SK-N-SH treated with all-trans-retinoic acid at 6 μM for 48 hours (cell line): ENCODE results near the gene C19orf67.

ENCODE experiments used
- ESRRG ChIP-seq: fragments of 250-450 bp; sonication (Bioruptor Pico); IDR thresholded peaks from 2 replicates; pipeline ENCODE4 v1.6.1; 2021; ENCODE audit warnings: mild to moderate bottlenecking
- GLIS3 ChIP-seq: fragments of 250-450 bp; sonication (Bioruptor Pico); IDR thresholded peaks from 2 replicates; pipeline ENCODE4 v1.5.0; 2020; ENCODE audit warnings: mild to moderate bottlenecking, moderate library complexity
- OSR1 ChIP-seq: fragments of 250-450 bp; sonication (Bioruptor Pico); IDR thresholded peaks from 2 replicates; pipeline ENCODE4 v1.8.0; 2022; ENCODE audit warnings: moderate library complexity, mild to moderate bottlenecking, inconsistent platforms
- PPARA ChIP-seq: fragments of 250-450 bp; sonication (Bioruptor Pico); IDR thresholded peaks from 2 replicates; pipeline ENCODE4 v1.5.0; 2020; ENCODE audit warnings: mild to moderate bottlenecking, borderline replicate concordance
- TOX ChIP-seq: fragments of 250-450 bp; sonication (Bioruptor Pico); IDR thresholded peaks from 2 replicates; pipeline ENCODE4 v1.8.0; 2021; ENCODE audit warnings: mild to moderate bottlenecking, moderate library complexity, borderline replicate concordance
- ZFP3 ChIP-seq: fragments of 250-450 bp; sonication (Bioruptor Pico); IDR thresholded peaks from 2 replicates; pipeline ENCODE4 v1.5.0; 2020; ENCODE audit warnings: mild to moderate bottlenecking, moderate library complexity
- TF ChIP-seq, protein P1 (sequence below): fragments of 250-450 bp; sonication (Bioruptor Pico); IDR thresholded peaks from 2 replicates; pipeline ENCODE4 v1.8.0; 2020; ENCODE audit warnings: mild to moderate bottlenecking, moderate library complexity, borderline replicate concordance
- TF ChIP-seq, protein P2 (sequence below): fragments of 250-450 bp; sonication (Bioruptor Pico); IDR thresholded peaks from 2 replicates; pipeline ENCODE4 v1.5.0; 2020; ENCODE audit warnings: mild to moderate bottlenecking, moderate library complexity

DNA sequence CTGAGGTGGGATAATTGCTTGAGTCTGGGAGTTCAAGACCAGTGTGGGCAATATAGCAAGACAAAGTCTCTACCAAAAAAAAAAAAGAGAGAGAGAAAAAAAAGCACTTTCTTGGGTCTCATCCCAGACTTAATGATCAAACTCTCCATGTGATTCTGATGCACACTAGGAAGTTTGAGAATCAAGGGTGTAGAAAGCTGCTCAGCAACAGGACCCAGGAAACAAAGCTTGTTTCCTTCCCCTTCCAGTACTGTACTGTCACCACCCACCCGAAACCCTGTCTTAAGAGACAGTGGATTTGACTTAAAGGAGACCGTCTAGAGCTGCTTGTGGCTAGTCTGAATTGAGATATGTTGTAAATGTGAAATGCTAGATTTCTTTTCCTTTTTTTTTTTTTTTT, 7.2 kb downstream of the C19orf67 start:
- no peak for TF ChIP-seq ZFP3 (CRISPR knock-in tag)
- TF ChIP-seq PPARA (CRISPR knock-in tag): no peak
- TF ChIP-seq, protein P1, sequence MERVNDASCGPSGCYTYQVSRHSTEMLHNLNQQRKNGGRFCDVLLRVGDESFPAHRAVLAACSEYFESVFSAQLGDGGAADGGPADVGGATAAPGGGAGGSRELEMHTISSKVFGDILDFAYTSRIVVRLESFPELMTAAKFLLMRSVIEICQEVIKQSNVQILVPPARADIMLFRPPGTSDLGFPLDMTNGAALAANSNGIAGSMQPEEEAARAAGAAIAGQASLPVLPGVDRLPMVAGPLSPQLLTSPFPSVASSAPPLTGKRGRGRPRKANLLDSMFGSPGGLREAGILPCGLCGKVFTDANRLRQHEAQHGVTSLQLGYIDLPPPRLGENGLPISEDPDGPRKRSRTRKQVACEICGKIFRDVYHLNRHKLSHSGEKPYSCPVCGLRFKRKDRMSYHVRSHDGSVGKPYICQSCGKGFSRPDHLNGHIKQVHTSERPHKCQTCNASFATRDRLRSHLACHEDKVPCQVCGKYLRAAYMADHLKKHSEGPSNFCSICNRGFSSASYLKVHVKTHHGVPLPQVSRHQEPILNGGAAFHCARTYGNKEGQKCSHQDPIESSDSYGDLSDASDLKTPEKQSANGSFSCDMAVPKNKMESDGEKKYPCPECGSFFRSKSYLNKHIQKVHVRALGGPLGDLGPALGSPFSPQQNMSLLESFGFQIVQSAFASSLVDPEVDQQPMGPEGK (CRISPR knock-in tag): no peak
- TF ChIP-seq, protein P2, sequence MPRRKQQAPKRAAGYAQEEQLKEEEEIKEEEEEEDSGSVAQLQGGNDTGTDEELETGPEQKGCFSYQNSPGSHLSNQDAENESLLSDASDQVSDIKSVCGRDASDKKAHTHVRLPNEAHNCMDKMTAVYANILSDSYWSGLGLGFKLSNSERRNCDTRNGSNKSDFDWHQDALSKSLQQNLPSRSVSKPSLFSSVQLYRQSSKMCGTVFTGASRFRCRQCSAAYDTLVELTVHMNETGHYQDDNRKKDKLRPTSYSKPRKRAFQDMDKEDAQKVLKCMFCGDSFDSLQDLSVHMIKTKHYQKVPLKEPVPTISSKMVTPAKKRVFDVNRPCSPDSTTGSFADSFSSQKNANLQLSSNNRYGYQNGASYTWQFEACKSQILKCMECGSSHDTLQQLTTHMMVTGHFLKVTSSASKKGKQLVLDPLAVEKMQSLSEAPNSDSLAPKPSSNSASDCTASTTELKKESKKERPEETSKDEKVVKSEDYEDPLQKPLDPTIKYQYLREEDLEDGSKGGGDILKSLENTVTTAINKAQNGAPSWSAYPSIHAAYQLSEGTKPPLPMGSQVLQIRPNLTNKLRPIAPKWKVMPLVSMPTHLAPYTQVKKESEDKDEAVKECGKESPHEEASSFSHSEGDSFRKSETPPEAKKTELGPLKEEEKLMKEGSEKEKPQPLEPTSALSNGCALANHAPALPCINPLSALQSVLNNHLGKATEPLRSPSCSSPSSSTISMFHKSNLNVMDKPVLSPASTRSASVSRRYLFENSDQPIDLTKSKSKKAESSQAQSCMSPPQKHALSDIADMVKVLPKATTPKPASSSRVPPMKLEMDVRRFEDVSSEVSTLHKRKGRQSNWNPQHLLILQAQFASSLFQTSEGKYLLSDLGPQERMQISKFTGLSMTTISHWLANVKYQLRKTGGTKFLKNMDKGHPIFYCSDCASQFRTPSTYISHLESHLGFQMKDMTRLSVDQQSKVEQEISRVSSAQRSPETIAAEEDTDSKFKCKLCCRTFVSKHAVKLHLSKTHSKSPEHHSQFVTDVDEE (CRISPR knock-in tag): no peak
- no peak for TF ChIP-seq OSR1 (CRISPR knock-in tag)
- TF ChIP-seq ESRRG (CRISPR knock-in tag): no peak
- TF ChIP-seq TOX (CRISPR knock-in tag): no peak
- TF ChIP-seq GLIS3 (CRISPR knock-in tag): no peak
